ENCODE measurements around the gene IPP. TPM values are rescaled to one million over a fixed set of nuclear protein-coding genes. Genes with fewer than 3 reads are reported as not detected.

Gene IPP
- 7.4 and 7.6 TPM in 2 replicates for total RNA-seq

DNA sequence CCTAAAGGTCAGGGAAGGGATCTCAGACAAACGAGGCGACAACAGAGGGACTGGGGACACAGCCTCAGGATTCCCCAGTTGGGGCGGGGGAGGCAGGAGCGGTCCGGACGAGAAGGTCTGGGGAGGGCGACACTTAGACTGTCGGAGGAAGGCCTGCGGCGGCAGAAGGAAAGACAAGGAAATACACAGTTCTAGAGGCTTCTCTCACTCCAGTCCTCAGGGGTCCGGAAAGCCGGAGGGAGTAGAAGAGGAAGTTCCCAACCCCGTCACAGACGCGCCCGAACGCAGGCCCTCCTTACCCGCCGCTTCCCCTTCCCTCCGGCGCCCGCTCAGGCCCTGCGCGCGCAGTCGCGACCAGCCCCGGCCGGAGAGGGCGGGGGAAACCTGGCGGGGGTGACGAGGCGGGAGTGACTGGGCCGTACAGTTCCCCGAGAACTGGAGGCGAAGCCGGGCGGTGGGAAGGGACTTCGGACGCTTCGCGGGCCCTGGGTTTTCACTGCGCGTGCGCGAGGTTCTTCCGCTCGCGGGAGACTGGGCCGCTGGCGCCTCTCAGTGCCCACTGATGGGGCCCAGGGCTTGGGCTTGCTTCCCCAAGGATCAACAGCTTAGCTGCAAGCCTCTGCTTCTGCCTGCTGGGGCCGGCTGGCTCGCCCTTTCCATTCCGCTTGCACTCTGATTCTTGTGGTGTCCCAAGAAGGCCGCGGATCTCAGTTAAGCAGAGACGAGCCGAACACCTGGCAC is at the start of gene IPP:
Gene IPP (minus strand): TSS at position 356 of the 741 bp plus-strand sequence. CDS start 4,242 bp downstream, outside the sequence.

DNA sequence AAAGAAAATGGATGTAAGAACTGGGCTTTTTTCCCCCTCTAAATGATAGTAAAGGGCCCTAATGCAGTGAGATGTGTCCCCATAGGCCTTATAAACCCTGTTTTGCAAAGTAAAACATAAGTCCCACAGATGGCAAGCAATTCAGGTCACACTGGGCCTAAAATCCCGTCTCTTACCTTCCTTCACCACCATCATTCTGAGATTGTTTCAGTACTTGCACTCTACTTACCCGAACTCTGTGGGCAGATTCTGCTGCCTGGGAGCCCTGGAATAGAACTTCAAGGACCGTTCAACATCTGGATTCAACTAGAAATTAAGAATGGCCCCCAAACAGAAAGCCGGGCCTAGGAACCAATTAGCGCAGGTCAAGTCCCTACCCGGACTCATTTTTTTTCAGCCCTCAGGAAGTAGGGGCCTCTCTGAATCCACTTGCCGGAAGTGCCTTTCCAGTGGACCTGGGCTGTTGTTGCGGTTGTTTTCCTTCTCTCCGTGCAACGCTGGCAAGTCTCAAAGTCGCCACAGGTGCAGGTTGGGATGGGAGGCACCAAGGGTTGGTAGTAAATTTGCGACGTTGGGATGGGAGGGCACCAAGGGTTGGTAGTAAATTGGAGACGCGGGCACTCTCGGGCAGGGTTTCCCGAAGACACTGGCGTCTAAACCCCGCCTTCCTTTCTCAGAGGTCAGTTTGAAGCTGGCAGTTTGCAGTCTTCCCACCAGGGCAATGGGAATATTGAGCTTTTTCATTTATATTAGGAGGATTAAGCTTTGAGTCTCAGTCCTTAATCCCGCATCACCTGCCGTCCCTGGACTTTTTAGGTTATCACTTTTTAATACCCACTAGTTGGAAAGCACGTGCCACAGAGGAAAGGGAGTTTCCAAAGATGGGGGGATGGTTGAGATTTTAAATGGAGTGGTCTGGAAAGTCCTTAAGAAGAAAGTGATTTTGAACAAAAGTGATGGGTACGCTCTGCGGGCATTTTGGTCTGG is 62.4 kb downstream of the IPP start, which contains the start of gene TMEM69:
Gene TMEM69 (plus strand): TSS at position 428 of the 987 bp plus-strand sequence. CDS start 2,888 bp downstream, outside the sequence.

DNA sequence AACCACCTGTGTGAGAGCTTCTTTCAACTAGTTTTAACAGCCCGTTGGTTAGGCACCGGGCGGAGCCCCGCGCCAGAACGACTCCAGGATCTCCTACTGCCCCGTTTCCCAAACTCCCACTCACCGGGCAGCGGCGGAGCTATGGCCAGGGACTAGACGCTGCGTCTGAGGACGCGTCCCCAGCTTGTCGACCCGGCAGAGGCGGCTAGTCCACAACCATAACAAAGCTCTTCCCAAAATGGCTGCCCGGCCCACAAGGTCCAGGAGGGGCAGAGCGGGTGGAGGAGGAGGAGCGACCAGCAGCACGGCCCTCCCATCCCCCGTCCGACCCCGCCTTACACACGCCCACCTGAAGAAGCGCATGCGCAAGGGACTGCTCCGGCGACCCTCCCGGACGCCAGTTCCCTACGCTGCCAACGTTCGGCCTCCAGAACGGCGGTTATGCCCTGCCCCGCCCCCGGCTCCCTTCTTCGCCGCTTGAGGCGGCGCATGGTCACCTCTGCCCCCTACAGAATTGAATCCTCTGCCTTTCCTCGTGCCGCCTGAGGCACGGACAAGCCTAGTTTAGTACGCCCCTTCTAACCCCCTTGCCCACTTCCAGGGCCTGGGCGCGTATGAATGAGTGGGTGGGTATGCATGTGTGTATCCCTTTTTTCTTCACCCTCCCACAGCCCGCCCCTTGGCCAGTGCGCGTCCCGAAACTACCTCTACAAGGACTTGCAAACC is 64.0 kb downstream of the IPP start, which contains the start of gene GPBP1L1:
Gene GPBP1L1 (minus strand): TSS at position 246 of the 726 bp plus-strand sequence. CDS start 27,446 bp downstream, outside the sequence.

Other genes starting within 250 kb of the IPP start
- gene PRDX1, start 228.8 kb downstream of the IPP start, total RNA-seq: 318 and 441 TPM in 2 replicates
- gene AKR1A1, start 199.8 kb downstream of the IPP start, total RNA-seq: 75.2 and 103 TPM in 2 replicates
- gene NASP, start 166.6 kb downstream of the IPP start, total RNA-seq: 22.8 and 37.2 TPM in 2 replicates
- 0.51 and 1.2 TPM in 2 replicates for gene CCDC17, start 126.6 kb downstream of the IPP start, total RNA-seq
- 39.9 and 44.5 TPM in 2 replicates for gene GPBP1L1, start 64.1 kb downstream of the IPP start, total RNA-seq
- gene TMEM69, start 62.5 kb downstream of the IPP start, total RNA-seq: 26.5 and 28.1 TPM in 2 replicates
- gene MAST2, start 53.0 kb upstream of the IPP start, total RNA-seq: 13.6 and 15.2 TPM in 2 replicates

All from pericardium fibroblast (primary cell).